ENCODE data around the gene PLN.

DNA sequence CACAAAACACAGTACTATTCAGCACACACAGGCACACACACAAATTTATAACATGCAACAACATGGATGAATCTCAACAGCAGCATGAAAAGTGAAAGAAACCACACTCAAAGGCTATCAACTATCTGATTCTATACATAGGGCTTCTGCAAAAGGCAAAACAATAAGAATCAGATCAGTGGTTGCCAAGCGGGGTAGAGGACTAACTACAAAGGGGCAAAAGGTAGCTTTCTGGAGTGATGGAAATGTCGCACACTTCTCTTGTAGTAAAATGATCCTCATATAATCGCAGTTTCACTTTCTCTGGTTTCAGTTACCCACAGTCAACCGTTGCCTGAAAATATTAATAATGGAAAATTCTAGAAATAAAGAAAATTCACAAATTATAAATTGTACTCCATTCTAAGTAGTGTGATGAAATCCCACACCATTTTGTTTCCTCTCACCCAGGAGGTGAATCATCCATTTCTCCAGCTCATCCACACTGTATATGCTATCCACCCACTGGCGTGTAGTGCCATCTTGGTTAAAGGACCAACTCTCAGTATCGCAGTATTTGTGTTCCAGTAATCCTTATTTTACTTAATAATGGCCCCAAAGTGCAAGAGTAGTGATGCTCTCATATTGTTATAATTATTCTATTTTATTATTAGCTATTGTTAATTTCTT lies 12.8 kb upstream of the PLN start:
- TF ChIP-seq, protein P1, sequence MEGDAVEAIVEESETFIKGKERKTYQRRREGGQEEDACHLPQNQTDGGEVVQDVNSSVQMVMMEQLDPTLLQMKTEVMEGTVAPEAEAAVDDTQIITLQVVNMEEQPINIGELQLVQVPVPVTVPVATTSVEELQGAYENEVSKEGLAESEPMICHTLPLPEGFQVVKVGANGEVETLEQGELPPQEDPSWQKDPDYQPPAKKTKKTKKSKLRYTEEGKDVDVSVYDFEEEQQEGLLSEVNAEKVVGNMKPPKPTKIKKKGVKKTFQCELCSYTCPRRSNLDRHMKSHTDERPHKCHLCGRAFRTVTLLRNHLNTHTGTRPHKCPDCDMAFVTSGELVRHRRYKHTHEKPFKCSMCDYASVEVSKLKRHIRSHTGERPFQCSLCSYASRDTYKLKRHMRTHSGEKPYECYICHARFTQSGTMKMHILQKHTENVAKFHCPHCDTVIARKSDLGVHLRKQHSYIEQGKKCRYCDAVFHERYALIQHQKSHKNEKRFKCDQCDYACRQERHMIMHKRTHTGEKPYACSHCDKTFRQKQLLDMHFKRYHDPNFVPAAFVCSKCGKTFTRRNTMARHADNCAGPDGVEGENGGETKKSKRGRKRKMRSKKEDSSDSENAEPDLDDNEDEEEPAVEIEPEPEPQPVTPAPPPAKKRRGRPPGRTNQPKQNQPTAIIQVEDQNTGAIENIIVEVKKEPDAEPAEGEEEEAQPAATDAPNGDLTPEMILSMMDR (conservative IDR thresholded peaks at IDR 0.05): no peak
- no peak for TF ChIP-seq EZH2 (IDR thresholded peaks at IDR 0.05; ENCODE audit: low read depth)

All from PC-9 (cell line).